Neural crest cell (in vitro differentiated cells): ENCODE data around the gene PHC3. TPM values are rescaled to one million over a fixed set of nuclear protein-coding genes. Genes with fewer than 3 reads are reported as not detected.
"Not testable (repeated sequence)": the region's sequence is repeated elsewhere in the genome, so short reads cannot be mapped to it uniquely, and the experiment has no call there.

ENCODE experiments used
- DNase-seq: peaks from one replicate; pipeline ENCODE4 v3.0.0; 2021; ENCODE audit warnings: low read depth, mixed read lengths, low spot score
- H3K27ac Mint-ChIP-seq: one replicate; pipeline ENCODE4 v1.8.0; 2021; ENCODE audit warnings: mild to moderate bottlenecking, mixed read lengths; ENCODE audit not compliant: unreplicated experiment
- H3K27me3 Mint-ChIP-seq: 2 replicates; pipeline ENCODE4 v1.8.0; 2021; ENCODE audit warnings: low read depth, mild to moderate bottlenecking, mixed read lengths
- H3K36me3 Mint-ChIP-seq: 2 replicates; pipeline ENCODE4 v1.8.0; 2021; ENCODE audit warnings: low read depth, mild to moderate bottlenecking, mixed read lengths
- H3K4me1 Mint-ChIP-seq: 2 replicates; pipeline ENCODE4 v1.8.0; 2021; ENCODE audit warnings: mixed read lengths
- H3K4me3 Mint-ChIP-seq: one replicate; pipeline ENCODE4 v1.8.0; 2021; ENCODE audit warnings: mild to moderate bottlenecking, mixed read lengths
- H3K9me3 Mint-ChIP-seq: 2 replicates; pipeline ENCODE4 v1.8.0; 2021; ENCODE audit warnings: mixed read lengths
- total RNA-seq: library from RNA; stranded (reverse); gene quantifications from 2 replicates; pipeline ENCODE4 v1.2.1, GENCODE V29; 2021
- TF ChIP-seq, protein P1 (sequence below): fragments of 200-600 bp; sonication (generic); conservative IDR thresholded peaks from 2 replicates; pipeline ENCODE4 v1.5.0; 2021; ENCODE audit warnings: antibody characterized with exemption, mild to moderate bottlenecking

Gene PHC3
- total RNA-seq, 1 donor from 2014 or later = 35.2 TPM

DNA sequence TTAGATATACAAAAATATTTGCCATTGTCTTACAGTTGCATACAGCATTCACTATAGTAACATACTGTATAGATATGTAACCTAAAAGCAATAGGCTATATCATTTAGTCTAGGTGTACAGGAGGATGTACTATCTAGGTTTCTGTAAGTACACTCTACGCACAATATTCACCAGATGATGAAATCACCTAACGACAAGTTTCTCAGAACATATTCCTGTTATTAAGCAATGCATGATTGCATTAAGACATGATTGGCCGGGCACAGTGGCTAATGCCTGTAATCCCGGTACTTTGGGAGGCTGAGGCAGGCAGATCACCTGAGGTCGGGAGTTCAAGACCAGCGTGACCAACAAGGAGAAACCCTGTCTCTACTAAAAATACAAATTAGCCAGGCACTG is 26.2 kb upstream of the PHC3 start:
- Mint-ChIP-seq H3K9me3 (peaks cover 5% of the 10 kb centered on the region), H3K4me1 (peaks cover 17% of the 10 kb centered on the region), H3K4me3 (no peak overlapping the region), H3K36me3 (peaks cover 6% of the 10 kb centered on the region), H3K27ac (no peak overlapping the region), H3K27me3 (no peaks in the 10 kb centered on the region)
- no peak for DNase-seq
- TF ChIP-seq, protein P1, sequence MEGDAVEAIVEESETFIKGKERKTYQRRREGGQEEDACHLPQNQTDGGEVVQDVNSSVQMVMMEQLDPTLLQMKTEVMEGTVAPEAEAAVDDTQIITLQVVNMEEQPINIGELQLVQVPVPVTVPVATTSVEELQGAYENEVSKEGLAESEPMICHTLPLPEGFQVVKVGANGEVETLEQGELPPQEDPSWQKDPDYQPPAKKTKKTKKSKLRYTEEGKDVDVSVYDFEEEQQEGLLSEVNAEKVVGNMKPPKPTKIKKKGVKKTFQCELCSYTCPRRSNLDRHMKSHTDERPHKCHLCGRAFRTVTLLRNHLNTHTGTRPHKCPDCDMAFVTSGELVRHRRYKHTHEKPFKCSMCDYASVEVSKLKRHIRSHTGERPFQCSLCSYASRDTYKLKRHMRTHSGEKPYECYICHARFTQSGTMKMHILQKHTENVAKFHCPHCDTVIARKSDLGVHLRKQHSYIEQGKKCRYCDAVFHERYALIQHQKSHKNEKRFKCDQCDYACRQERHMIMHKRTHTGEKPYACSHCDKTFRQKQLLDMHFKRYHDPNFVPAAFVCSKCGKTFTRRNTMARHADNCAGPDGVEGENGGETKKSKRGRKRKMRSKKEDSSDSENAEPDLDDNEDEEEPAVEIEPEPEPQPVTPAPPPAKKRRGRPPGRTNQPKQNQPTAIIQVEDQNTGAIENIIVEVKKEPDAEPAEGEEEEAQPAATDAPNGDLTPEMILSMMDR = no peak

GRCh38 chr3:170206164-170206762 is 24.7 kb upstream of the PHC3 start:
- H3K27ac Mint-ChIP-seq, H3K4me3 Mint-ChIP-seq, H3K9me3 Mint-ChIP-seq, DNase-seq, H3K27me3 Mint-ChIP-seq, H3K36me3 Mint-ChIP-seq: not testable (repeated sequence)
- H3K4me1 Mint-ChIP-seq = peaks cover 17% of the 10 kb centered on the region

GRCh38 chr3:170205302-170205701 is 23.8 kb upstream of the PHC3 start:
- TF ChIP-seq, protein P1 = no peak
- Mint-ChIP-seq H3K27ac (no peak overlapping the region), H3K4me1 (peaks cover 23% of the 10 kb centered on the region), H3K27me3 (no peaks in the 10 kb centered on the region), H3K36me3 (peaks cover 2% of the 10 kb centered on the region), H3K9me3 (no peaks in the 10 kb centered on the region), H3K4me3 (no peak overlapping the region)
- no peak for DNase-seq

DNA sequence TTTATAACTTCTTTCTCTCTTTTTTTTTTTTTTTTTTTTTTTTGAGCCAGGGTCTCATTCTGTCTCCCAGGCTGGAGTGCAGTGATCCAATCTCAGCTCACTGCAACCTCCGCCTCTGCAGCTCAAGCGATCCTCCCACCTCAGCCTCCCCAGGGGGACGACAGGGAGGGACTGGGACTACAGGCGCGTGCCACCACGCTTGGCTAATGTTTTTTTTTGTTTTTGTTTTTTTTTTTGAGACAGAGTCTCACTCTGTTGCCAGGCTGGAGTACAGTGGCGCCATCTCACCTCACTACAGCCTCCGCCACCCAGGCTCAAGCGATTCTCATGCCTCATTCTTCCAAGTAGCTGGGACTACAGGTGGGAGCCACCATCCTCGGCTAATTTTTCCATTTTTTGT is 23.0 kb upstream of the PHC3 start:
- TF ChIP-seq, protein P1 = no peak
- peaks cover 27% of the 10 kb centered on the region for H3K4me1 Mint-ChIP-seq
- DNase-seq = no peak
- no peaks in the 10 kb centered on the region for H3K9me3 Mint-ChIP-seq
- H3K27me3 Mint-ChIP-seq = peaks cover 2% of the 10 kb centered on the region
- no peaks in the 10 kb centered on the region for H3K36me3 Mint-ChIP-seq
- no peak overlapping the region for H3K4me3 Mint-ChIP-seq
- no peak overlapping the region for H3K27ac Mint-ChIP-seq

DNA sequence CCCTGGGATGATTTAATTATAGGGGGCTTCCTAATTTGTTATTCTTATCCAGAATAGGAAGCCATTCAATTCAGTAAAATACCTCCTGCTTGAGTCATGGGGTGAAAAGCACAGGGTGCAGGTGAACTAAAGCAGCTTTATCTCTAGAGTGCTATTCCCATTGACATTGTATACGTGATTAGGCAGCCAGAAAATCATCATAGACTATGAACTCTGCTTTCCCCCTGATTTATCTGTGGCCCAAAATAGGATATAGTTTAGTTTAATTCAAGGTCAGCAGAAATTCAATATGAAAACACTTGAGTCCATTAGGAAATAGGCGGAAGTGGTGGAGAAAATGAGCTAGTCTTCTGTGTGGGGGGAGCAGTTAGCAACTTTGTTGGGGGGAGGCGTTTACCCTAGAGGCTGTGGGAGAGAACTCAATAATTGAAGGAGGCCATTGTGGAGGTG is 22.5 kb upstream of the PHC3 start:
- TF ChIP-seq, protein P1 = no peak
- Mint-ChIP-seq H3K27ac (no peak overlapping the region), H3K36me3 (no peaks in the 10 kb centered on the region)

GRCh38 chr3:170203457-170203856 is 21.9 kb upstream of the PHC3 start:
- H3K4me3 Mint-ChIP-seq = peak overlapping the region; percentile 18
- peaks cover 2% of the 10 kb centered on the region for H3K27me3 Mint-ChIP-seq
- no peaks in the 10 kb centered on the region for H3K36me3 Mint-ChIP-seq
- no peak overlapping the region for H3K27ac Mint-ChIP-seq
- no peaks in the 10 kb centered on the region for H3K9me3 Mint-ChIP-seq
- peaks cover 27% of the 10 kb centered on the region for H3K4me1 Mint-ChIP-seq
- no peak for DNase-seq
- TF ChIP-seq, protein P1 = no peak

More for the DNA sequence above, 22.5 kb upstream of the PHC3 start:
- H3K4me1 Mint-ChIP-seq = peaks cover 27% of the 10 kb centered on the region
- peaks cover 2% of the 10 kb centered on the region for H3K27me3 Mint-ChIP-seq
- no peak overlapping the region for H3K4me3 Mint-ChIP-seq
- H3K9me3 Mint-ChIP-seq = no peaks in the 10 kb centered on the region
- DNase-seq = no peak
